Astrocyte of the cerebellum (primary cell): ENCODE measurements around the gene ZBTB46.

Experiments
- DNase-seq: peaks from one replicate; pipeline ENCODE4 v3.0.0-alpha.2; 2011; ENCODE audit warnings: low read depth
- H3K4me3 ChIP-seq: 2 replicates; pipeline ENCODE4 v1.5.1; 2011; ENCODE audit warnings: mild to moderate bottlenecking, low read depth, low read length, moderate library complexity
- CTCF ChIP-seq: IDR thresholded peaks from 2 replicates; pipeline ENCODE4 v1.5.1; 2012; ENCODE audit warnings: low read length, low read depth, moderate library complexity, mild to moderate bottlenecking; ENCODE audit errors: missing control alignments
- in situ Hi-C: cut with HindIII; loops from 2 replicates; pipeline ENCODE4 v1.10.0; 2017; ENCODE audit warnings: low sequenced_read_pairs

Gene ZBTB46

DNA sequence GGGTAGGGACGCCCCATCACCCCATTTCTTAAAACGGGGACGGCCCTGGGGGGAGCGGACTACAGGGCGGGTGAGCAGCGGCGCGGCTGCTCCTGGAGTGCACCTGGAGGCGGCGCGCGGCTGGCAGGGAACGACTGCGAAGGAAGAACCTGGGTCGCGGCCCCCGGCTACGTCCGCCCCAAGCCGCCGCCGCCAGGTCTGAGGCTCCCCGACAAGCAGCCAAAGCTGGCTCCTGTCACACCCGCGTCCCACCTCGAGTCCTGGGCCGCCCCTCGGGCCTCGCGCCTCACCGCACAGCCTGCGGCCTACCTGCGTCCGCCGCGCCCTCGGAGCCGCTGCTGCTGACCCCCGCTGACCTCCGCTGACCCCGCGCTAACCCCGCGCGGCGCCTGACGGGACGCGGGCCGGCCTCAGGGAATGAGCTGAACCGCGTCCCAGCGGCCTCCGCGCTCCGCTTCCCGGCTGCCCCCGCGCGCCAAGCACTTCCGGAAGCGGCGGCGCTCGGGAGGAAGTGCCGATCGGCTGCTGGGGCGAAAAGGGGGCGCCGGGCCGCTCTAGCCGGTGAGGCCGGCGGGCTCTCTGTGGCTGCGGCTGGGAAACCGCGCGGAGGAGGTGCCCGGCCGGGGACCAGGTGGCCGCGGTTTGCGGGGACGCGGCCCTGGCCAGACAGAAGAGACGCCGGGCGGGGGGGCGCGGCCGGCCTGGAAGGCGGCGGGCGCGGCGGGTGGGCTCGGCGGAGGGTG, 123.3 kb downstream of the ZBTB46 start, which contains the start of the genes ARFRP1 and ZGPAT:
Gene ARFRP1, minus strand, starts transcription at position 419 of the 743 bp plus-strand sequence. CDS start 885 bp downstream, outside the sequence.
Gene ZGPAT, plus strand, starts transcription at position 482 of the 743 bp plus-strand sequence. CDS start 542 bp downstream, outside the sequence.
- TF ChIP-seq CTCF: no peak
- in situ Hi-C loops: no loop called here
- peak within 1 kb of the TSS; percentile 83 for H3K4me3 ChIP-seq
- DNase-seq: peak; percentile 32

- in situ Hi-C loops: no loop called here
- TF ChIP-seq CTCF: peak; percentile 28
- H3K4me3 ChIP-seq: peak overlapping the region; percentile 83
- DNase-seq: no peak
These were observed 124.1 kb downstream of the ZBTB46 start for GRCh38 chr20:63706852-63707557.

DNA sequence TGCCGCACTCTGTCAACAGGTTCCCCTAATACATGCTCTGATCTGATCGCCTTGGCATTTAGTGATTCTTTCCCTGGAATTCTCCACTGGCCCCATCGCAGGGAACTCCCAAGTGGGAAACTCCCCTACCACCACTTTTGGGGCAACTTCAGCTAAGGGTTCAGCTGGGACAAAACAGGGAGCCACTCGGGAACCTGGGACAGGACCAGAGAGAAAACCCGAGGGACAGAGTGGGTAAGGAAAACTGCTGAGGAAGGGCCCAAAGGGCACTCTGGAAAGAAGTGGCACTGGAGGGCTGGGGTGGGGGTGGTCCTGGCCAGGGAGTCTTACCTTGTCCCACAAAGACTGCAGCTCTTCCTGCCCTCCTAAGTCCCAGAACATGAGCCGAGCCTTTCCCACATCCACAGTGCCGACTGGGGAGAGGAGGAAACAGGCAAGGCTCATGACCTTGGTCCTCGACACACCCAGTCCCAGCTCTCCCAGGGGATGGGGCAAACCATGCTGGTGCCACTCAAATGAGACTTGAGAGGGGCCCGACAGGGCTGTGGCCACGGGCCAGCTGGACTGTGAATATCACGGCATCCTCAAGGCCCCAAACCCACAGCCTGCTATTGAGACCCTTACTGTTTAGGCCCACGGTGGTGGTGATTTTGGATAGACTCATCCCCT, 124.9 kb downstream of the ZBTB46 start:
- DNase-seq: no peak
- TF ChIP-seq CTCF: no peak
- in situ Hi-C loops: no loop called here
- H3K4me3 ChIP-seq: peak overlapping the region; percentile 83

GRCh38 chr20:63705232-63706026, 125.6 kb downstream of the ZBTB46 start:
- no peak overlapping the region for H3K4me3 ChIP-seq
- no peak for DNase-seq
- no peak for TF ChIP-seq CTCF
- in situ Hi-C loops: no loop called here

DNA sequence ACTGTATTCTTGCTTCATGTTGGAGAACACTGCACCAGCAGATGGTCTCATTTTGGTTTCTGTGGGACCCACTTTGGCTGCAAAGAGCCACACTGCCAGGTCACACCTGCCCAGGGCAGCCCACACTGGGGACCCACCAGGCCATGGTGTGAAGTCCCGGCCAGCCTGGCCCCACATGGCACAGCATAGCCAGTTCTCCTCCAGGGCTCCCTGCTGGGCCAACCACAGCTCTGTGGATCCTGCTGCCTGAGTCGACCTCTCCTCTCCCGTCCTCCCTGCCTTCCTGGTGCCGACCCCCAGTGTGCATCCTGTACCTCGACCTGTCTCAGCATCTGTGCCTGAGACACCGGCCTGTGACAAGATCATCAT, 126.3 kb downstream of the ZBTB46 start:
- TF ChIP-seq CTCF: no peak
- no peak overlapping the region for H3K4me3 ChIP-seq
- in situ Hi-C loops: no loop called here
- no peak for DNase-seq
